DOHH2 (cell line): Measurements from ENCODE around the gene MGAT4A.

ENCODE experiments used
- H3F3A ChIP-seq: fragments of 200-600 bp; sonication (generic), shearing (Covaris generic); 2 replicates; pipeline ENCODE4 v1.6.0; 2016; ENCODE audit warnings: antibody characterized with exemption, mild to moderate bottlenecking; ENCODE audit not compliant: control insufficient read depth, insufficient read depth
- H3K27ac ChIP-seq: fragments of 200-600 bp; sonication (generic); 2 replicates; pipeline ENCODE4 v1.5.1; 2014; ENCODE audit warnings: low read depth, mild to moderate bottlenecking, low read length, moderate library complexity
- H3K27me3 ChIP-seq: fragments of 200-600 bp; sonication (generic); 2 replicates; pipeline ENCODE4 v1.6.1; 2014; ENCODE audit warnings: mild to moderate bottlenecking, low read length, mixed read lengths; ENCODE audit not compliant: control insufficient read depth
- H3K36me3 ChIP-seq: fragments of 200-600 bp; sonication (generic); 2 replicates; pipeline ENCODE4 v1.6.1; 2014; ENCODE audit warnings: mild to moderate bottlenecking, low read length, moderate library complexity, mixed read lengths; ENCODE audit not compliant: control insufficient read depth
- H3K4me1 ChIP-seq: fragments of 200-600 bp; sonication (generic); 2 replicates; pipeline ENCODE4 v1.6.1; 2014; ENCODE audit warnings: mild to moderate bottlenecking, low read length, mixed read lengths; ENCODE audit not compliant: control insufficient read depth
- H3K4me2 ChIP-seq: fragments of 200-600 bp; sonication (generic); 2 replicates; pipeline ENCODE4 v1.6.0; 2014; ENCODE audit warnings: mild to moderate bottlenecking, low read length, moderate library complexity
- H3K4me3 ChIP-seq: fragments of 200-600 bp; sonication (generic); 2 replicates; pipeline ENCODE4 v1.5.1; 2014; ENCODE audit warnings: mild to moderate bottlenecking, low read length, mixed read lengths
- H3K79me2 ChIP-seq: fragments of 200-600 bp; sonication (generic); 2 replicates; pipeline ENCODE4 v1.6.1; 2014; ENCODE audit warnings: mild to moderate bottlenecking, low read length, mixed read lengths; ENCODE audit not compliant: control insufficient read depth
- H3K9me2 ChIP-seq: fragments of 200-600 bp; sonication (generic); replicated peaks from 2 replicates; pipeline ENCODE4 v1.6.1; 2014; ENCODE audit warnings: mild to moderate bottlenecking, low read length, mixed read lengths; ENCODE audit not compliant: control insufficient read depth
- H3K9me3 ChIP-seq: fragments of 200-600 bp; sonication (generic); 2 replicates; pipeline ENCODE4 v1.6.1; 2014; ENCODE audit warnings: antibody characterized with exemption, low read length, mixed read lengths; ENCODE audit not compliant: control insufficient read depth, insufficient read depth
- H4K20me1 ChIP-seq: fragments of 200-600 bp; sonication (generic); 2 replicates; pipeline ENCODE4 v1.6.0; 2014; ENCODE audit warnings: low read depth, mild to moderate bottlenecking, antibody characterized with exemption, low read length, moderate library complexity; ENCODE audit not compliant: control insufficient read depth, insufficient read depth
- CTCF ChIP-seq: fragments of 200-600 bp; sonication (generic); IDR thresholded peaks from one replicate; pipeline ENCODE4 v1.5.1; 2014; ENCODE audit warnings: antibody characterized with exemption, mild to moderate bottlenecking, low read depth, low read length; ENCODE audit not compliant: poor library complexity, severe bottlenecking
- EZH2phosphoT487 ChIP-seq: fragments of 200-600 bp; sonication (generic); IDR thresholded peaks from 2 replicates; pipeline ENCODE4 v1.6.1; 2017; ENCODE audit warnings: borderline replicate concordance, mild to moderate bottlenecking, antibody characterized with exemption, low read length, moderate library complexity, mixed read lengths

MGAT4A gene

GRCh38 chr2:98702127-98702802 lies 28.7 kb downstream of the MGAT4A start:
- Histone ChIP-seq H3F3A (no peaks in the 10 kb centered on the region), H3K4me2 (no peak overlapping the region), H3K36me3 (no peaks in the 10 kb centered on the region), H3K4me1 (no peaks in the 10 kb centered on the region), H3K79me2 (no peaks in the 10 kb centered on the region), H3K4me3 (no peak overlapping the region), H3K27ac (no peak overlapping the region), H3K9me2 (no peaks in the 10 kb centered on the region), H3K27me3 (no peaks in the 10 kb centered on the region), H3K9me3 (no peaks in the 10 kb centered on the region), H4K20me1 (no peaks in the 10 kb centered on the region)
- TF ChIP-seq CTCF, result no peak
- TF ChIP-seq EZH2phosphoT487, result no peak

GRCh38 chr2:98701230-98701629 lies 29.7 kb downstream of the MGAT4A start:
- Histone ChIP-seq H3K27ac (no peak overlapping the region), H3K79me2 (no peaks in the 10 kb centered on the region), H3K27me3 (no peaks in the 10 kb centered on the region), H3F3A (no peaks in the 10 kb centered on the region), H3K4me1 (no peaks in the 10 kb centered on the region), H3K9me2 (no peaks in the 10 kb centered on the region), H3K4me2 (no peak overlapping the region), H4K20me1 (no peaks in the 10 kb centered on the region), H3K9me3 (no peaks in the 10 kb centered on the region), H3K4me3 (no peak overlapping the region), H3K36me3 (no peaks in the 10 kb centered on the region)
- TF ChIP-seq CTCF (no peak), EZH2phosphoT487 (no peak)

- H3K27me3 ChIP-seq, result no peaks in the 10 kb centered on the region
- no peaks in the 10 kb centered on the region for H4K20me1 ChIP-seq
- no peaks in the 10 kb centered on the region for H3K9me3 ChIP-seq
- no peak overlapping the region for H3K27ac ChIP-seq
- H3K4me3 ChIP-seq, result no peak overlapping the region
- TF ChIP-seq CTCF (no peak), EZH2phosphoT487 (no peak)
- H3K4me1 ChIP-seq, result peaks cover 3% of the 10 kb centered on the region
- H3K4me2 ChIP-seq, result no peak overlapping the region
- H3K36me3 ChIP-seq, result no peaks in the 10 kb centered on the region
- H3K9me2 ChIP-seq, result no peaks in the 10 kb centered on the region
- no peaks in the 10 kb centered on the region for H3F3A ChIP-seq
- no peaks in the 10 kb centered on the region for H3K79me2 ChIP-seq
These were observed 32.0 kb downstream of the MGAT4A start for GRCh38 chr2:98698896-98699295.
